Body of pancreas (tissue), 4 donors: Measurements from ENCODE around the gene SUMO3. TPM values are rescaled to one million over a fixed set of nuclear protein-coding genes. Genes with fewer than 3 reads are reported as not detected.

ENCODE experiments used
- ATAC-seq: fragments of 150-250 bp; one replicate; pipeline ENCODE4 v1.9.1; 2016
- DNase-seq, 4 donors: peaks; one replicate each; pipeline ENCODE4 v3.0.0-alpha.2; 2019
- H3K27ac ChIP-seq, 4 donors: fragments of 200-600 bp; sonication (generic); 1 replicate in 3 of 4; 2 replicates in 1 of 4; pipeline versions ENCODE4 v1.5.1 to v1.6.1; 2016 to 2019; ENCODE audit warnings: mild to moderate bottlenecking in 1 of 4, mixed read lengths in 1 of 4, moderate library complexity in 1 of 4
- H3K27me3 ChIP-seq, 2 donors: fragments of 200-600 bp; sonication (generic); one replicate each; pipeline ENCODE4 v1.6.0; 2016; ENCODE audit warnings: mild to moderate bottlenecking in 1 of 2
- H3K36me3 ChIP-seq, 2 donors: fragments of 200-600 bp; sonication (generic); replicated peaks in 1 of 2; 2 replicates each; pipeline ENCODE4 v1.5.1; 2016; ENCODE audit warnings: low read depth in 2 of 2; ENCODE audit not compliant: insufficient read depth in 1 of 2
- H3K4me1 ChIP-seq: fragments of 200-600 bp; sonication (generic); one replicate; pipeline ENCODE4 v1.6.0; 2016
- H3K4me3 ChIP-seq, 2 donors: fragments of 200-600 bp; sonication (generic); 1 replicate in 1 of 2; 2 replicates in 1 of 2; pipeline ENCODE4 v1.5.1; 2016 to 2019
- H3K9me3 ChIP-seq, 3 donors: fragments of 200-600 bp; sonication (generic); 1 replicate in 2 of 3; 2 replicates in 1 of 3; pipeline ENCODE4 v1.5.1; 2016
- POLR2A ChIP-seq, 3 donors: fragments of 450-650 bp; IDR thresholded peaks; one replicate each; pipeline ENCODE4 v1.6.1; 2016; ENCODE audit warnings: antibody characterized with exemption in 3 of 3, mild to moderate bottlenecking in 2 of 3
- WGBS, 2 donors: methylation state at CpG; one replicate each; pipeline ENCODE4 v1.1.5; 2017; 5-methylcytosine and 5-hydroxymethylcytosine counted together
- intact Hi-C: fragments of 100-400 bp; cut with DNase I; formaldehyde crosslinking; loops from one replicate; pipeline ENCODE4 v1.15.1; 2023
- total RNA-seq, 2 donors: library from RNA; depleted of rRNA; stranded (reverse); fragments of >200 nt; gene quantifications; one replicate each; pipeline ENCODE4 v1.1.0, GENCODE V29; 2016
- TF ChIP-seq, protein P1 (sequence below), 7 experiments: fragments of 450-650 bp in 4 of 7; fragments of 200-600 bp in 3 of 7; sonication (generic) in 3 of 7; IDR thresholded peaks; one replicate each; pipeline ENCODE4 v1.5.1; 2016 to 2019; ENCODE audit warnings: antibody characterized with exemption in 7 of 7

The SUMO3 gene
- total RNA-seq, 2 donors from 2014 or later: 20.4 to 33.2 TPM

DNA sequence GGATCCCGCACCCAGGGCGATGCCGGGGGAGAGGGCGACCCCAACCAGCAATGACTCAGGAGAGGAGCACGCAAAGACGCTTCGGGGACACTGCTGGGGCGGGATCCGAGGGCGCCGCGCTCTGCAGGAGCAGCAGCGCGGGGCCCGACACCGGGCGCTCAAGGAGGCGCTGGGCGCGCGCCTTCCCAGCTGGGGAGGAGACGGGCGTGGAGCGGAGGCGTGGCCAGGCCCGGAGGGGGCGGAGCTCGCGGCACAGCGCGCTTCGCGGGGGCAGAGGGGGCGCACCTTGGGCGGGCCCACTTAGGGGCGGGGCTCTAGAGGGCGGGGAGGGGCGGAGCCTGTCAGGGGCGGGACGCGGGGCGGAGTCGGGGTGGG is 369 bp downstream of the SUMO3 start:
- intact Hi-C loops: no loop called here
- WGBS, 2 donors: 0% methylated on average over 24 of the region's 43 CpGs; no CpG with 5 or more reads in 1 of the 2 donors
- Histone ChIP-seq H3K27me3 (no peaks in the 10 kb centered on the region), H3K4me3 (peak overlapping the region in 1 of 2 donors; percentile 29), H3K27ac (peak overlapping the region; percentile 41 to 85 (median 78)), H3K36me3 (no peaks in the 10 kb centered on the region), H3K4me1 (peaks cover 13% of the 10 kb centered on the region), H3K9me3 (peaks cover 0 to 4% (median 0%) of the 10 kb centered on the region in 3 donors)
- peak; percentile 92 for ATAC-seq
- DNase-seq: peak; percentile 89 to 92 (median 91)
- no peak for TF ChIP-seq POLR2A (IDR thresholded peaks at IDR 0.05)
- TF ChIP-seq, protein P1, sequence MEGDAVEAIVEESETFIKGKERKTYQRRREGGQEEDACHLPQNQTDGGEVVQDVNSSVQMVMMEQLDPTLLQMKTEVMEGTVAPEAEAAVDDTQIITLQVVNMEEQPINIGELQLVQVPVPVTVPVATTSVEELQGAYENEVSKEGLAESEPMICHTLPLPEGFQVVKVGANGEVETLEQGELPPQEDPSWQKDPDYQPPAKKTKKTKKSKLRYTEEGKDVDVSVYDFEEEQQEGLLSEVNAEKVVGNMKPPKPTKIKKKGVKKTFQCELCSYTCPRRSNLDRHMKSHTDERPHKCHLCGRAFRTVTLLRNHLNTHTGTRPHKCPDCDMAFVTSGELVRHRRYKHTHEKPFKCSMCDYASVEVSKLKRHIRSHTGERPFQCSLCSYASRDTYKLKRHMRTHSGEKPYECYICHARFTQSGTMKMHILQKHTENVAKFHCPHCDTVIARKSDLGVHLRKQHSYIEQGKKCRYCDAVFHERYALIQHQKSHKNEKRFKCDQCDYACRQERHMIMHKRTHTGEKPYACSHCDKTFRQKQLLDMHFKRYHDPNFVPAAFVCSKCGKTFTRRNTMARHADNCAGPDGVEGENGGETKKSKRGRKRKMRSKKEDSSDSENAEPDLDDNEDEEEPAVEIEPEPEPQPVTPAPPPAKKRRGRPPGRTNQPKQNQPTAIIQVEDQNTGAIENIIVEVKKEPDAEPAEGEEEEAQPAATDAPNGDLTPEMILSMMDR (IDR thresholded peaks at IDR 0.05): no peak

DNA sequence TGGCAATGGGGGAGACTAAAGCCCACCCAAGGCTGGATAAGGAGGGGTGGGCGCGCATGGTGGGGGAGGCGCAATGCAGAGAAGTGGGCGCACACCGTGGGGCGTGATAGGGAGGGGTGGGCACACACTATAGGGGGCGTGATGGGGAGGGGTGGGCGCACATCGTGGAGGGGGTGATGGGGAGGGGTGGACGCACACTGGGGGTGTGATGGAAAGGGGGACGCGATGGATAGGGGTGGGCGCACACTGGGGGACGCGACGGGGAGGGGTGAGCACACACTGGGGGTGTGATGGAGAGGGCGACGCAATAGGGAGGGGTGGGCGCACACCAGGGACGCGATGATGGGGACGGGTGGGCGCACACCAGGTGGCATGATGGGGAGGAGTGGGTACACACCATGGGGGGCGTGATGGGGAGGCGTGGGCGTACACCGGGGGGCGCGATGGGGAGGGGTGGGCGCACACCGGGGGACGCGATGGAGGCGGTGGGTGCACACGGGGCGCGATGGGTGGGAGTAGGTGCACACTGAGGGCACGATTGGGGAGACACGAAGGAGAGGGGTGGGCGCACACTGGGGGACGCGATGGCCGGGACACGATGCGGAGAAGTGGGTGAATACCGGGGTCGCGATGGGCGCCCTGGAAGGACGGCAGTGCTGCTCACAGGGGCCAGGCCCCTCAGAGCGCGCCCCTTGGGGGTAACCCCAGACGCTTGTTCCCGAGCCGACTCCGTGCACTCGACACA is 929 bp downstream of the SUMO3 start:
- H3K4me3 ChIP-seq: peak overlapping the region in 1 of 2 donors; percentile 29
- no peaks in the 10 kb centered on the region for H3K27me3 ChIP-seq
- H3K36me3 ChIP-seq: no peaks in the 10 kb centered on the region
- DNase-seq (no peak), ATAC-seq (no peak)
- 62 to 69% methylated on average over 51 to 57 of the region's 57 CpGs for WGBS, 2 donors
- H3K9me3 ChIP-seq: peaks cover 0 to 3% (median 0%) of the 10 kb centered on the region in 3 donors
- H3K4me1 ChIP-seq: peaks cover 13% of the 10 kb centered on the region
- no peak for TF ChIP-seq POLR2A (IDR thresholded peaks at IDR 0.05)
- TF ChIP-seq, protein P1 (IDR thresholded peaks at IDR 0.05): no peak
- H3K27ac ChIP-seq: peak overlapping the region in 3 of 4 donors; percentile 26 to 85 (median 83)
- intact Hi-C loops: no loop called here

DNA sequence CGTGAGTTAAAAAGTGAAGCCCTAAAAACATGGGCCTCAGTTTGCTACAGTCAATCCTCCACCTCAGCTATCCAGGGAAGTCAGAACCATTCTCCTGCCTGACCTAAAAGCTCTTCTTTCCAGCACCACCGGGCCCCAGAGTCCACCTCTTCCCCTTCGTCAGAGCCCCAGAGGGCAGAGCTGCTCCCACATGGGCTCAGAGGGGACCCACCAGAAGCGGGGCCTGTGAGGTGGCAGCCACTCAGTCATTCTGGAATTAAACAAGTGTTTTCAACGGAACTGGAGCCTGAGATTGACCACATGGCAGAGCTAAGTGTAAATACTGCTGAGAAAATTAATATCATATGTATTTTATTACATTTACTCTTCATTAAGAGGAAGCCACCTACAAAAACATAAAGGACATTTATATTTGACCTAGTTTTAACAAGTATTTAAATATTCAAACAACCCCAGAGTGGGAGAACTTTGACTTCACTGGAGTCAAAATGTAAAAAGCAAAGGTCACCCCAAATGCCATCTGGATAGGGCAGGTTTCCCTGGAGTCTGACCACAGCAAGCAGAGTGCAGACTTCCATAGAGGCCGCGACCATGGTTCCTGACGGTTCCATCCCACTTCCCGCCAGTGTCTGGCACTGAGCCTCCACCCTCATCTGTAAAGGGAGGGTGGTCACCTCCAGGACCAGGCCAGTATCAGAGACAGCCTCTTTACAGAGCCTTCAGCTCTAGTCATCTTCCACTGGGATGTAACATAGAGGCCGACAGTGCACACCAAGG is 1.8 kb downstream of the SUMO3 start:
- DNase-seq: peak in 1 of 4 donors; percentile 26
- Histone ChIP-seq H3K9me3 (no peaks in the 10 kb centered on the region), H3K27me3 (no peaks in the 10 kb centered on the region), H3K4me1 (peaks cover 13% of the 10 kb centered on the region), H3K36me3 (no peaks in the 10 kb centered on the region), H3K4me3 (no peak overlapping the region), H3K27ac (no peak overlapping the region)
- 66 to 68% methylated on average over 10 of the region's 10 CpGs for WGBS, 2 donors
- intact Hi-C loops: no loop called here
- no peak for TF ChIP-seq POLR2A (IDR thresholded peaks at IDR 0.05)
- TF ChIP-seq, protein P1 (IDR thresholded peaks at IDR 0.05): no peak
- no peak for ATAC-seq

DNA sequence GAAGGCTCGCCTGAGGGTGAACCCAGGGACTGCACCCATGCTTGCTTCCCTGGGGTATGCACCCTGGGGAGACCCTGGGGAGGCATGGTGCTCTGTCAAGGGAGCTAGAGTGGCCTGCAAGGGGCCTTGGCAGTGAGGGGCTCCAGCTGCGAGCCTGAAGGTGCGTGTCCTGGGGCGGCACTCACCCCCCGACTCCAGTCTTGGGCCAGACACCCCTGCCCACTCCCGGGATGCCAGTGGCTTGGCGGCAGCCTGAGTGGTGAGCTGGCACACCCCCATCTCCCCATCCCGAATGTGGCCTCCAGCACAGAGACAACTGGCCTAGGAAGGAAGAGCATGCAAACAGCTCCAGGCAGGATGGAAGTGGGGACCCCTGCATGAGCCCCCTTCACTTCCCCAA is 2.6 kb downstream of the SUMO3 start:
- no peak overlapping the region for H3K27ac ChIP-seq
- no peak for TF ChIP-seq POLR2A (IDR thresholded peaks at IDR 0.05)
- TF ChIP-seq, protein P1 (IDR thresholded peaks at IDR 0.05): no peak
- DNase-seq (no peak), ATAC-seq (no peak)
- 92 to 95% methylated on average over 8 of the region's 8 CpGs for WGBS, 2 donors
- H3K36me3 ChIP-seq: no peaks in the 10 kb centered on the region
- H3K4me3 ChIP-seq: no peak overlapping the region
- no peaks in the 10 kb centered on the region for H3K27me3 ChIP-seq
- H3K4me1 ChIP-seq: peaks cover 13% of the 10 kb centered on the region
- intact Hi-C loops: no loop called here
- no peaks in the 10 kb centered on the region for H3K9me3 ChIP-seq
